ENCODE data around the gene GDPD4.

GRCh38 chr11:77250881-77251640 is 50.4 kb downstream of the GDPD4 start:
- no peak for TF ChIP-seq CTCF (IDR thresholded peaks at IDR 0.05)
- TF ChIP-seq EP300 (IDR thresholded peaks at IDR 0.05), result no peak
- no peak for TF ChIP-seq POLR2A (IDR thresholded peaks at IDR 0.05)
